K562 (cell line): ENCODE data around the gene FAM174C. TPM values are rescaled to one million over a fixed set of nuclear protein-coding genes. Genes with fewer than 3 reads are reported as not detected.

ENCODE experiments used
- BRD9 ChIP-seq: fragments of 450-650 bp; IDR thresholded peaks from 2 replicates; pipeline ENCODE4 v1.6.1; 2018; ENCODE audit warnings: low read depth; ENCODE audit not compliant: partially characterized antibody
- CHAMP1 ChIP-seq: fragments of 450-650 bp; IDR thresholded peaks from 2 replicates; pipeline ENCODE4 v1.6.1; 2016; ENCODE audit warnings: mild to moderate bottlenecking
- DEAF1 ChIP-seq: fragments of 450-650 bp; formaldehyde crosslinking; IDR thresholded peaks from 2 replicates; pipeline ENCODE4 v1.4.0; 2020; ENCODE audit warnings: mild to moderate bottlenecking, moderate library complexity
- FOXA3 ChIP-seq, 2 experiments: fragments of 450-650 bp in 1 of 2; sonication (generic) in 1 of 2; formaldehyde crosslinking; IDR thresholded peaks in 1 of 2; conservative IDR thresholded peaks in 1 of 2; 2 replicates each; pipeline versions ENCODE4 v1.4.0 to v1.8.0; 2020 to 2022; ENCODE audit warnings: mild to moderate bottlenecking in 2 of 2, missing genetic modification reagents in 1 of 2
- FOXJ2 ChIP-seq: fragments of 200-800 bp; sonication (Bioruptor generic); IDR thresholded peaks from 2 replicates; pipeline ENCODE4 v1.6.1; 2016; ENCODE audit warnings: missing genetic modification characterization, missing compliant biosample characterization
- FOXK1 ChIP-seq: sonication (generic); formaldehyde crosslinking; IDR thresholded peaks from 2 replicates; pipeline ENCODE4 v1.8.0; 2022; ENCODE audit warnings: missing genetic modification reagents, mild to moderate bottlenecking, borderline replicate concordance
- FOXK2 ChIP-seq, 2 experiments: fragments of 450-650 bp; IDR thresholded peaks in 1 of 2; conservative IDR thresholded peaks in 1 of 2; 2 replicates each; pipeline ENCODE4 v1.6.1; 2016; ENCODE audit warnings: low read depth in 2 of 2, mild to moderate bottlenecking in 1 of 2
- KAT7 ChIP-seq: sonication (generic); formaldehyde crosslinking; IDR thresholded peaks from 2 replicates; pipeline ENCODE4 v1.8.0; 2022; ENCODE audit warnings: missing genetic modification reagents, mild to moderate bottlenecking, borderline replicate concordance
- MNT ChIP-seq, 2 experiments: fragments of 450-650 bp; conservative IDR thresholded peaks; 2 replicates each; pipeline ENCODE4 v1.6.1; 2017; ENCODE audit warnings: mild to moderate bottlenecking in 2 of 2, moderate library complexity in 2 of 2
- NFE2L1 ChIP-seq: fragments of 450-650 bp; IDR thresholded peaks from 2 replicates; pipeline ENCODE4 v1.6.1; 2016; ENCODE audit warnings: missing genetic modification characterization, low read depth, mild to moderate bottlenecking, missing compliant biosample characterization, moderate library complexity, borderline replicate concordance
- TEAD1 ChIP-seq, 2 experiments: fragments of 450-650 bp in 1 of 2; sonication (generic) in 1 of 2; formaldehyde crosslinking; IDR thresholded peaks; 2 replicates each; pipeline versions ENCODE4 v1.4.0 to v1.8.0; 2020 to 2022; ENCODE audit warnings: mild to moderate bottlenecking in 2 of 2, missing genetic modification reagents in 1 of 2
- ZBTB17 ChIP-seq: fragments of 450-650 bp; formaldehyde crosslinking; IDR thresholded peaks from 2 replicates; pipeline ENCODE4 v1.4.0; 2020; ENCODE audit warnings: mild to moderate bottlenecking
- polyA plus RNA-seq, 8 experiments: library from polyadenylated mRNA; depleted of rRNA in 4 of 8; stranded (reverse) in 5 of 8; unstranded in 3 of 8; fragments of >200 nt; fragmentation: Nextera tagmentation in 2 of 8; fragmentation: Illumina TruSeq in 1 of 8; extraction: Ambion mirVana in 2 of 8; extraction: Trizol in 1 of 8; gene quantifications; 2 replicates each; pipeline versions ENCODE4 v1.2.1 to v1.2.3, GENCODE V29; 2011 to 2014; ENCODE audit warnings: inconsistent platforms in 1 of 8, missing spikeins in 1 of 8
- total RNA-seq, 7 experiments: library from RNA; depleted of rRNA in 6 of 7; stranded (reverse); fragments of >200 nt in 6 of 7; fragmentation: Illumina TruSeq in 2 of 7; extraction: Trizol in 2 of 7; gene quantifications; 2 replicates each; pipeline versions ENCODE4 v1.2.1 to v1.2.3, GENCODE V29; 2011 to 2021; ENCODE audit warnings: low replicate concordance in 1 of 7
- TF ChIP-seq, protein P1 (sequence below): sonication (generic); formaldehyde crosslinking; IDR thresholded peaks from 2 replicates; pipeline ENCODE4 v1.8.0; 2022; ENCODE audit warnings: missing genetic modification reagents, mild to moderate bottlenecking, moderate library complexity, borderline replicate concordance
- TF ChIP-seq, protein P2 (sequence below): fragments of 250-450 bp; sonication (Bioruptor Pico); IDR thresholded peaks from 2 replicates; pipeline ENCODE4 v1.9.0; 2021; ENCODE audit warnings: mild to moderate bottlenecking, inconsistent platforms

Gene FAM174C
- total and polyA plus RNA-seq, 9 of the 15 experiments (the other 6 are each of a cell fraction or from before 2014, with no cell fraction given) = 0.66 to 89.6 (median 20.3) TPM

DNA sequence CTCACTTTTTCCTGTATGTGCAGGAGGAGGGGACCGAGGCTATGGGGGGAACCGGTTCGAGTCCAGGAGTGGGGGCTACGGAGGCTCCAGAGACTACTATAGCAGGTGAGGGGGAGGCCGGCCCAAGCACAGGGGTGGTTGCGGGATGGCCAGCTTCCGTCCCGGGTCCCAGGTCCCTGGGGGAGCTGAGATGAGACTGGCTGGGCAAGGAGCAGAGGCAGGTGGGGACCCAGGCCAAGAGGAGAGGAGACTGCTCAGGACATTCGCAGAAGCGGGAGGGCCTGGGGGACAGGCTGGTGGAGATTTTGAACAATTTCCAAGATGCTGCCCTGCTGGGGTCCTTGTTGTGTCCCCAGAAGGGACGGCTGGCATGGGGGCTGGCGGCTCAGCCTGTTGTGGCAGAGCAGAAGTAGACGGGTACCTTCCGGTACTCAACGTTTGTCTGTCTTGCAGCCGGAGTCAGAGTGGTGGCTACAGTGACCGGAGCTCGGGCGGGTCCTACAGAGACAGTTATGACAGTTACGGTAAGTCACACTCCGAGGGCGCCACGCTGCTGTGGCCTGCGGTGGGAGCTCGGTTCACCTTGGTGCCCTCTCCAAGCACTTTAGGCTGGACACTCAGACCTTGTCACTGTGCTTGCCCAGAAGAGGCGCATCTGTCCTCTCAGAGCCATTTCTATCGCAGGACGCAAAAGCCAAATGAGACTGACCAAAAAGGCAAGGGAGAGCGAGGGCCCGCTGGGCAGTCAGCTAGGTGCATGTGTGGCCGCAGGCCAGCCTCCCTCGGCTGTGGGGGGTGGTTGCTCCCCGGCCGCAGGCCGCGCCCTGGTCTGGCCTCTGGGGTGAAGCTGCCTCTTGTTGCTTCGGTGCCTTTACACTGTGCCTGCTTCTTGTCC, 3.6 kb upstream of the FAM174C start (continued):
- TF ChIP-seq CHAMP1 (no peak), ZBTB17 (CRISPR knock-in tag) (0 out of 2 replicates have a peak, but pooled peaks have one; percentile 7), NFE2L1 (tag) (no peak), DEAF1 (CRISPR knock-in tag) (no peak), FOXJ2 (tag) (no peak), BRD9 (no peak), TEAD1 (CRISPR knock-in tag; IDR thresholded peaks at IDR 0.05) (no peak), KAT7 (CRISPR knock-in tag) (no peak), FOXA3 (CRISPR knock-in tag; conservative IDR thresholded peaks at IDR 0.05 in 1 of 2, IDR thresholded peaks at IDR 0.05 in 1 of 2) (no peak), FOXK1 (CRISPR knock-in tag) (0 out of 2 replicates have a peak, but pooled peaks have one; percentile 9), MNT (conservative IDR thresholded peaks at IDR 0.05) (peak; percentile 51 to 56; a peak in 3 of 4 replicates), FOXK2 (conservative IDR thresholded peaks at IDR 0.05 in 1 of 2, IDR thresholded peaks at IDR 0.05 in 1 of 2; ENCODE audit: low read depth in 2 of 2) (no peak; a peak in 1 of 4 replicates)
- TF ChIP-seq, protein P1, sequence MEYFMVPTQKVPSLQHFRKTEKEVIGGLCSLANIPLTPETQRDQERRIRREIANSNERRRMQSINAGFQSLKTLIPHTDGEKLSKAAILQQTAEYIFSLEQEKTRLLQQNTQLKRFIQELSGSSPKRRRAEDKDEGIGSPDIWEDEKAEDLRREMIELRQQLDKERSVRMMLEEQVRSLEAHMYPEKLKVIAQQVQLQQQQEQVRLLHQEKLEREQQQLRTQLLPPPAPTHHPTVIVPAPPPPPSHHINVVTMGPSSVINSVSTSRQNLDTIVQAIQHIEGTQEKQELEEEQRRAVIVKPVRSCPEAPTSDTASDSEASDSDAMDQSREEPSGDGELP = peak; percentile 12; the same call in 1 of the 2 replicates
- TF ChIP-seq, protein P2, sequence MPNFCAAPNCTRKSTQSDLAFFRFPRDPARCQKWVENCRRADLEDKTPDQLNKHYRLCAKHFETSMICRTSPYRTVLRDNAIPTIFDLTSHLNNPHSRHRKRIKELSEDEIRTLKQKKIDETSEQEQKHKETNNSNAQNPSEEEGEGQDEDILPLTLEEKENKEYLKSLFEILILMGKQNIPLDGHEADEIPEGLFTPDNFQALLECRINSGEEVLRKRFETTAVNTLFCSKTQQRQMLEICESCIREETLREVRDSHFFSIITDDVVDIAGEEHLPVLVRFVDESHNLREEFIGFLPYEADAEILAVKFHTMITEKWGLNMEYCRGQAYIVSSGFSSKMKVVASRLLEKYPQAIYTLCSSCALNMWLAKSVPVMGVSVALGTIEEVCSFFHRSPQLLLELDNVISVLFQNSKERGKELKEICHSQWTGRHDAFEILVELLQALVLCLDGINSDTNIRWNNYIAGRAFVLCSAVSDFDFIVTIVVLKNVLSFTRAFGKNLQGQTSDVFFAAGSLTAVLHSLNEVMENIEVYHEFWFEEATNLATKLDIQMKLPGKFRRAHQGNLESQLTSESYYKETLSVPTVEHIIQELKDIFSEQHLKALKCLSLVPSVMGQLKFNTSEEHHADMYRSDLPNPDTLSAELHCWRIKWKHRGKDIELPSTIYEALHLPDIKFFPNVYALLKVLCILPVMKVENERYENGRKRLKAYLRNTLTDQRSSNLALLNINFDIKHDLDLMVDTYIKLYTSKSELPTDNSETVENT (CRISPR knock-in tag) = no peak
